RWPE2 (cell line): Measurements from ENCODE around the gene NARF.
"Not testable (repeated sequence)": the region's sequence is repeated elsewhere in the genome, so short reads cannot be mapped to it uniquely, and the experiment has no call there.

ENCODE experiments used
- ATAC-seq: fragments of 200-7000 bp; cut with Tn5 transposase; 3 replicates; pipeline ENCODE4 v1.9.1; 2021; ENCODE audit warnings: low read depth
- DNase-seq: peaks from one replicate; pipeline ENCODE4 v3.0.0-alpha.2; 2020; ENCODE audit warnings: low spot score
- H3K27ac ChIP-seq: fragments of 450-650 bp; 2 replicates; pipeline ENCODE4 v1.5.1; 2017; ENCODE audit warnings: mild to moderate bottlenecking; ENCODE audit not compliant: poor library complexity, severe bottlenecking
- H3K27me3 ChIP-seq: fragments of 250-450 bp; sonication (Bioruptor Pico); 2 replicates; pipeline ENCODE4 v1.5.1; 2021; ENCODE audit warnings: mild to moderate bottlenecking, moderate library complexity; ENCODE audit not compliant: insufficient read depth, poor library complexity, severe bottlenecking
- H3K36me3 ChIP-seq: fragments of 250-450 bp; sonication (Bioruptor Pico); 2 replicates; pipeline ENCODE4 v1.5.1; 2020; ENCODE audit warnings: low read depth, mild to moderate bottlenecking, moderate library complexity
- H3K4me1 ChIP-seq: fragments of 250-450 bp; sonication (Bioruptor Pico); 2 replicates; pipeline ENCODE4 v1.5.1; 2021; ENCODE audit warnings: mild to moderate bottlenecking, moderate library complexity; ENCODE audit not compliant: insufficient read depth, poor library complexity, severe bottlenecking
- H3K4me3 ChIP-seq: fragments of 250-450 bp; sonication (Bioruptor Pico); 2 replicates; pipeline ENCODE4 v1.5.1; 2021; ENCODE audit warnings: mild to moderate bottlenecking, moderate library complexity; ENCODE audit not compliant: severe bottlenecking
- H3K9me3 ChIP-seq: fragments of 250-450 bp; sonication (Bioruptor Pico); 2 replicates; pipeline ENCODE4 v1.5.1; 2021; ENCODE audit warnings: mild to moderate bottlenecking, moderate library complexity; ENCODE audit not compliant: severe bottlenecking
- TF ChIP-seq, protein P1 (sequence below): fragments of 450-650 bp; IDR thresholded peaks from one replicate; pipeline ENCODE4 v1.5.1; 2017; ENCODE audit warnings: mild to moderate bottlenecking, moderate library complexity; ENCODE audit not compliant: poor library complexity, severe bottlenecking

NARF gene

GRCh38 chr17:82458179-82458884 lies at the start of gene NARF:
TSS of gene NARF (plus strand) at chr17:82458741. CDS start at chr17:82458804, 63 bp downstream.
- ATAC-seq: peak; percentile 98
- peak within 1 kb of the TSS; percentile 88 for H3K4me3 ChIP-seq
- H3K27ac ChIP-seq: peak within 1 kb of the TSS; percentile 87
- peaks cover 11% of the 10 kb centered on the region for H3K4me1 ChIP-seq
- no peaks in the 10 kb centered on the region for H3K27me3 ChIP-seq
- DNase-seq: peak; percentile 99
- TF ChIP-seq, protein P1, sequence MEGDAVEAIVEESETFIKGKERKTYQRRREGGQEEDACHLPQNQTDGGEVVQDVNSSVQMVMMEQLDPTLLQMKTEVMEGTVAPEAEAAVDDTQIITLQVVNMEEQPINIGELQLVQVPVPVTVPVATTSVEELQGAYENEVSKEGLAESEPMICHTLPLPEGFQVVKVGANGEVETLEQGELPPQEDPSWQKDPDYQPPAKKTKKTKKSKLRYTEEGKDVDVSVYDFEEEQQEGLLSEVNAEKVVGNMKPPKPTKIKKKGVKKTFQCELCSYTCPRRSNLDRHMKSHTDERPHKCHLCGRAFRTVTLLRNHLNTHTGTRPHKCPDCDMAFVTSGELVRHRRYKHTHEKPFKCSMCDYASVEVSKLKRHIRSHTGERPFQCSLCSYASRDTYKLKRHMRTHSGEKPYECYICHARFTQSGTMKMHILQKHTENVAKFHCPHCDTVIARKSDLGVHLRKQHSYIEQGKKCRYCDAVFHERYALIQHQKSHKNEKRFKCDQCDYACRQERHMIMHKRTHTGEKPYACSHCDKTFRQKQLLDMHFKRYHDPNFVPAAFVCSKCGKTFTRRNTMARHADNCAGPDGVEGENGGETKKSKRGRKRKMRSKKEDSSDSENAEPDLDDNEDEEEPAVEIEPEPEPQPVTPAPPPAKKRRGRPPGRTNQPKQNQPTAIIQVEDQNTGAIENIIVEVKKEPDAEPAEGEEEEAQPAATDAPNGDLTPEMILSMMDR: no peak
- no peaks in the 10 kb centered on the region for H3K9me3 ChIP-seq
- H3K36me3 ChIP-seq: peaks cover 16% of the 10 kb centered on the region

DNA sequence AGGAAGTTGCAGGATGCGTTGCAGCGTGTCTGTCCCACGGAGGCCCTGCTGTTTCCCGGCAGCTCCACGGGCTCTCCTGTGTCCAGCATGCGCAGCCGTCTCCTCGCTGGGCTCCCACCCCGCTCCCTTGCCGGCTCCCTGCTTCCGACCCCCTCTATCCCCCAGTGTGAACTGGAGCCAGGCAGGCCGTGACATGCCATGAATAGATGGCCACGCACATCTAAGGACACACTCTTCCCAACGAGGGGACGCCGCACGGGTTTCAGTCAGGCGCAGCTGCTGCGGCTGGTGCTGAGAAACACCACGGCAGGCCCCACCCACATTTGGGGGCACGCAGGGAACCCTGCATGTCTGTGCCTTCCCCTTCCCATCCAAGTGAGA lies 49.6 kb upstream of the NARF start:
- no peak for ATAC-seq
- peaks cover 2% of the 10 kb centered on the region; the same call in 1 of the 2 replicates for H3K36me3 ChIP-seq
- TF ChIP-seq, protein P1: no peak
- peak; percentile 64 for DNase-seq
- no peaks in the 10 kb centered on the region for H3K9me3 ChIP-seq
- no peaks in the 10 kb centered on the region for H3K4me1 ChIP-seq
- no peak overlapping the region for H3K4me3 ChIP-seq
- no peak overlapping the region for H3K27ac ChIP-seq
- H3K27me3 ChIP-seq: no peaks in the 10 kb centered on the region

DNA sequence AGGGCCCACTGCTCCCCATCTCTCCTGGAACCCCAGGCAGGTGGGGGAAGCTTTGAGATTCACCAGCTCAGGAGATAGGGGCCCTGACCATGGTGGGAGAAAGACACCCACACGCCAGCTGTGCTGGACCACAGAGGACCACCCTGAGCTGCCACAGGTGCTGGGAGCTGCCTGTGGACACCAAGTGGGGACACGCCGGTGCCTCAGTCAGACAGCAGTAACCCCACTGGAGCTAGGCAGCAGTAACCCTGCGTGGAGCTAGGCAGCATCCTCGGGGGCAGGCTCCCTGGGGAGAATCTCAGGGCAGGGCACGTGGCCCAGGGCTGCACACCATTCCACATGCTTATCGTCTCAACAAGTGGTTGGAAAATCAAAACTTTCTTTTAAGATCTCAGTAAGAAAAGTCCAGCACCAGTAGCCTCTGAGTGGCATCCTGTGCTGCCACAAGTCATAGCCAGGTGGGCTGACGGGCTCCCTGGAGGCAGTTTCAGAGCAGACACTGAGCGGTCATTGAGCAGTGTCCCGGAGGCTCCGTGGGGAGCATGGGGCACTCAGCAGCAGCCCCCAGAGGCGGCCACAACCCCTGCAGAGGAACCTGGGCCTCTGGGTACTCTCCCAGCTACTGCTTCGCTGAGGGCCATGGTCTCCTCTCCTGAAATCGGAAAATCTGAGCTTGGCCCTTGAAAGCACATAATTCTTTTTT lies 48.4 kb upstream of the NARF start:
- Histone ChIP-seq H3K9me3 (no peaks in the 10 kb centered on the region), H3K27me3 (no peaks in the 10 kb centered on the region), H3K4me3 (no peak overlapping the region), H3K4me1 (no peaks in the 10 kb centered on the region), H3K36me3 (peaks cover 4% of the 10 kb centered on the region; the same call in 1 of the 2 replicates), H3K27ac (no peak overlapping the region)
- TF ChIP-seq, protein P1: no peak
- ATAC-seq (no peak), DNase-seq (peak; percentile 56)

- DNase-seq (peak; percentile 62), ATAC-seq (no peak)
- Histone ChIP-seq H3K4me3 (no peak overlapping the region), H3K9me3 (no peaks in the 10 kb centered on the region), H3K27ac (no peak overlapping the region), H3K27me3 (no peaks in the 10 kb centered on the region), H3K4me1 (no peaks in the 10 kb centered on the region), H3K36me3 (peaks cover 4% of the 10 kb centered on the region; the same call in 1 of the 2 replicates)
- TF ChIP-seq, protein P1: no peak
Measured at GRCh38 chr17:82411396-82412053, 47.0 kb upstream of the NARF start.

- H3K27me3 ChIP-seq, H3K9me3 ChIP-seq, H3K36me3 ChIP-seq, H3K4me3 ChIP-seq, ATAC-seq, H3K4me1 ChIP-seq, H3K27ac ChIP-seq: not testable (repeated sequence)
- peak; percentile 61 for DNase-seq
Measured at GRCh38 chr17:82412081-82412480, 46.5 kb upstream of the NARF start.
